GM19452 (cell line): Measurements from ENCODE around the gene AGPAT1.
"Not testable (repeated sequence)": the region's sequence is repeated elsewhere in the genome, so short reads cannot be mapped to it uniquely, and the experiment has no call there.

Experiments used
- ATAC-seq: cut with Tn5 transposase; IDR thresholded peaks from one replicate; pipeline ENCODE4 v1.9.1; 2021; ENCODE audit not compliant: unreplicated experiment

The AGPAT1 gene

DNA sequence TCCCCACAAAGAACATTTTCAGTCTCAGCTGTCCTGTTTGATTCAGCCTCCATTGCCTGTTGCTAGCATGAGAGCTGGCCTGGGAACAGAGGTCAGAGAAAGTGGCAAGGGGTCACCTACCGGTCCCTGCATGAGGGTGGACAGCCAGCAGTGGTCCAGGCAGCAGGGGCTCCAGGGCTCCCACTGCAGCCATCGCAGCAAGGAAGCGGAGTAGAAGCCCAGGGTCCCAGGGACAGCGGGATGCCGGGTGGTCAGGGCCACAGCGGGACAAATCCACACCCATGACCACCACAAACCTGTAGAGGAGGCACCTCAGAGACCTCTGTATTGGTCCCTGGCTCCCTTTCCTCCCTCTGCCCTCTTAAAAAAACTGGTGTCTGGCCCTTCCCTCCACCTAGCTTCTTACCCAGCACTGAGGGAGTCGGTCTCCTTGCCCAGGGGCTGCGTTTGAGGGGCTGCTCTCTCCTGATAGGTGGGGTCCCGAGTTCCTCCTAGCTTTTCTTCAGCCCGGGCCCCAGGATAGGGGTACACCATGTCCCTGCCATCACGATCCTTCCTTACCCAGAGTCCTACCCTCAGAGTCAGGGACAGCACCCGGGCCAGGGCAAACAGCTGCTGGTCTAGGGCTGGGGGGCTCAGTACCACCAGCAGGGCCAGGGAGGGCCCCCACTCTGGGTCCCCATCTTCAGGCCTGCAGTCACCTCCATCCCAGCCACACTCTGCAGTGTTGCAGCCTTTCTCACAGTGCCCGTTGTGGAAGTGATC, 25.0 kb upstream of the AGPAT1 start:
- ATAC-seq = no peak

DNA sequence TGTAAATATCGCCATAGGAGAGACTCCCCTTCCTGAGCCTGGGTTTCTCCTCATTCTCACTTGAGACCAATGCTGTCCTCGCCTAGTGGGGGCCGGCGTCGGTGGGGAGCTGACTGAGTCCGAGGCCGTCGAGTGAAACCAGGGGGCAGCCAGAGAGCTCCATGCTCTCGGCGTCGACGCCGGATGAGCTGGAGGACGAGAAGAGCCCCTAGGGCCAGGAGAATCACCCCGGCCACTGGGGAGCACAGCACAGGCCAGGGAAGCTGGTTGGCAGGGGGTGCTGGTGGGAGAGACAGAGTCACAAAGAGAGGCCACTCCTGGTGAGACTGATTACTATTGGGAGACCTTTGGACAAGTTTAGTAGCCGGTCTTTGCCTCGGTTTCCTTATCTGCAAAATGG, 23.0 kb upstream of the AGPAT1 start:
- no peak for ATAC-seq

GRCh38 chr6:32198345-32198696, 22.4 kb upstream of the AGPAT1 start:
- no peak for ATAC-seq

- no peak for ATAC-seq
Measured at GRCh38 chr6:32196682-32197616, 21.1 kb upstream of the AGPAT1 start.

DNA sequence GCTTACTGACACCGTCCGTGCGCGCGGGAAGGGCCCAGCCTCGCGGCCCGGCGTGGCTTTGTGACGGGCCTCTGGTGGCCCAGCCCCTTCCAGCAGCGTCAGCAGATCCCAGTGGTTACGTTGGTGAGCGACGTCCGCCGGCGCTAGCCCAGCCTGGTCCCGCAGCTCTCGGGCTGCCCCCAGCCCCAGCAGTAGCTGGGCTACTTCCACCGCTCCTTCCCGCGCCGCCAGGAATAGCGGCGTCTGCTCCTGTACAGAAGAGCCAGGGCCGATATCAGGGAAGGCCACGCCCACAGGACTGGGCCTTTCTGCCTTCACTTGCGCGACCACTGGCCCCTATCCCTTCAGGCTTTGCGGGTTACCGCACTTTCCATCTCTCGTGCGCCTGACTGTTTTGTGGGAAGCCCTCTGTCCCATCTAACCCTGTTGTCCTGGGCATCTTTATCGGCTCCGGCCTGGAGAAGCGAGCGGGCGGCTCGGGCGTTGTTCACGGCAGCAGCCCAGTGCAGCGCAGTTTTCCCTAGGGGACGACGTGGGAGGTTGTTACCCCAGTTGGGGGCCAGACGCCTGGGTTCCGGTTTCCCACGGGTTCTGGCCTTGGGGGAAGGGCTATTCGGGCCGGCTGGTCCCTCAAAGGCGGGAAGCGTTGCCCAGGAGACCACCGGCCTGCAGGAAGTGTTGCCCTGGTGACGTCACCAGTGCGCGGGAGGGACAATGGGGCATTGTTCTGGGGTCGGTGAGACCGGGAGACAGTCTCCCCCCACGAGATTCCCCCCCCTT, 20.2 kb upstream of the AGPAT1 start:
- ATAC-seq = peak; percentile 77

DNA sequence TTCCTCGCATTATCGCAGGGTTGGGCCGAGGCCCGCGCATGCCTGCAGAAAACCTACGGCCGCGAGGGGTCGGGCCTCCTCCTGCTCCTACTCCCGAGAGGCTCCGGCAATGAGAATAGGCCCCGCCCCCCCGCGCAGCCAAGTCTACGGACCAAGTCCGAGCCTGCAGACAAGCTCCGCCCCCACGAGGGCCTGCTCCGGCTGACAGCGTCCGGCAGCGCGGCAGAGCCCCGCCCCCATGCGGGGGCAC, 19.7 kb upstream of the AGPAT1 start:
- ATAC-seq = peak; percentile 75

- no peak for ATAC-seq
Measured at GRCh38 chr6:32194825-32195651, 19.2 kb upstream of the AGPAT1 start.

DNA sequence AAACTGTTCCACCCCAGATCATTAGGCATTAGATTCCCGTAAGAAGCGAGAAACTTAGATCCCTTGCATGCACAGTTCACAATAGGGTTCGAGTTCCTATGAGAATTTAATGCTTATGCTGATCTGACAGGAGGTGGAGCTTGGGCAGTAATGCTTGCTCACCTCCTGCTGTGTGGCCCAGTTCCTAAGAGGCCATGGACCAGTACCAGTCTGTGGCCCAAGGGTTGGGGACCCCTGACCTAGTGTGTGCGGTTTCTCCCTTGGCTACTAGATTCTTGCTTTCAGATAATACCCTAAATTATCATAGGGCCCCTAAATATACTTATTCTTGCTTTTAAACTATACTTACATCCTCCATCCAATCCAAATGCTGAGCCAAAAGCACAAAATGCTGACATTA, 18.5 kb upstream of the AGPAT1 start:
- ATAC-seq = no peak

- not testable (repeated sequence) for ATAC-seq
Measured at GRCh38 chr6:32193096-32193495, 17.2 kb upstream of the AGPAT1 start.

- no peak for ATAC-seq
Measured at GRCh38 chr6:32192608-32193039, 16.7 kb upstream of the AGPAT1 start, which contains the start of gene GPSM3. TSS of gene GPSM3 (minus strand) at chr6:32192643. CDS start at chr6:32192513, 130 bp downstream.

- no peak for ATAC-seq
Measured at GRCh38 chr6:32191696-32192607, 16.1 kb upstream of the AGPAT1 start.

GRCh38 chr6:32190911-32191677, 15.2 kb upstream of the AGPAT1 start:
- no peak for ATAC-seq

GRCh38 chr6:32190054-32190851, 14.4 kb upstream of the AGPAT1 start, which contains the start of gene PBX2:
TSS of gene PBX2 (minus strand) at chr6:32190202. CDS start at chr6:32189915, 287 bp downstream.
- peak; percentile 47 for ATAC-seq

GRCh38 chr6:32189742-32190053, 13.8 kb upstream of the AGPAT1 start:
- ATAC-seq = no peak

DNA sequence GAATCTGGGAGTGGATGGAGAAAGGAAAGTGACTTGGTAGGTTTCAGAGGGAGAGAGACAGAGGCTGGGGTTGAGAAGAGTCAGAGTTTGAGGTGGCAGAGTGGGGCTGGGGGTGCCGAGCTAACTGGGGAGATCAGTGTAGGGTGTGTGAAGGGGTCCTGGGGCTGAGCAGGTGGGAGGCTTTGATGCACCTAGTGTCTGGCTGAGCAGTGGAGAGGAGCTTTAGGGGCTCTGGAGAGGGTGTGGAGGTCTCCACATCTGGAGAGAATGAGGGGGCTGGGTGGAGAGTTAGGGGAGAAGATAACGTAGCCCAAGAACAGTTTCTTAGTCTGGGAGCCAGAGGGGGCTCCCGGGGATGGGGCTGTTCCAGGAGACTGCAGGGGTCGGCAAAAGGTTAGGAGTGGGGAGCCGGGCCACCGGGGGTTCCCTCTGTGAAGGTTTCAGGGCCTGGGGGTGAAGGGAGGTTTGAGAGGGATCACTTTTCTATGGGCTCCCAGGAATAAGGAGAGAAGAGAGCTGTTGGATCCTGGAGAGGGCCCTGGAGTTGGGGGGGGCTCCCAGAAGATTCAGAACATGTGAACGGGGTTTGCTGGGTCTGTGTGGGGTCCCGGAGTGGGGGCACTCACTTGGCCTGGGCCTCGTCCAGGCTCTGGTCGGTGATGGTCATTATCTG, 13.3 kb upstream of the AGPAT1 start:
- ATAC-seq = no peak

DNA sequence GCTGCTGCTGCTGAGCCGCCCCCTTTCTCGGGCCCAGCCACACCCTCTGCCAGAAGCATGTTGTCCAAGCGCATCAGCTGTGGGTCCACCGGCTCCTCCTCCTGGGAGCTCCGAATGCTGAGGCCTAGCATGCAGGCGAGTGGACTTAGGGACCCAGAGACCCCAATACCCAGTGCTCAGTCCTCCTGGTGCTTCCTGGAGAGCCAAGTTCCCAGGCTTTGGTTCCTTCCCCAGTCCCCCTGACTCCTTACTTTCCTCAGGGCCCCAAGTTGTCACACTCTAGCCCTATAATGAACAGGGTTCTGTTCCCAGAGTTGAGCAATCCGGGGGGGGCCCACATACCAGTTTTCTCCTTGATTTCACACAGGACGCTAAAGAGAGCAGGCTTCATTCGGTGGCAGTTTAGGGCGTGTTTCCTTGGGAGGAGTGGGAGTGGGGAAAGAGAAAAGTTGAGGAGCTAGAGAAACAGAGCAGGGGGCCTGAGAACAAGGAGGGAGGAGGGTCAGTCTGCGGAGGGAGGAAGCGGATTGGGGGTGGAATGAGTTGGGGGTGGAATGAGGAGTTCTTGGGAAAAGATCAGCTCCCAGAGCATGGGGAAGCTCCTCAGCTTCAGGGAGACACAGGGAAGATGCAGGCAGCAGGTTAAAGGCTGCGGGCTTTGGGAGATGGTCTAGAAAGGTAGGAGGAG, 12.6 kb upstream of the AGPAT1 start:
- ATAC-seq = no peak
